ENCODE results near the gene GTF2B. TPM values are rescaled to one million over a fixed set of nuclear protein-coding genes. Genes with fewer than 3 reads are reported as not detected.
"Not testable (repeated sequence)": the region's sequence is repeated elsewhere in the genome, so short reads cannot be mapped to it uniquely, and the experiment has no call there.

GTF2B gene
- total RNA-seq, 2 donors from 2014 or later = 18.6 to 19.9 TPM

DNA sequence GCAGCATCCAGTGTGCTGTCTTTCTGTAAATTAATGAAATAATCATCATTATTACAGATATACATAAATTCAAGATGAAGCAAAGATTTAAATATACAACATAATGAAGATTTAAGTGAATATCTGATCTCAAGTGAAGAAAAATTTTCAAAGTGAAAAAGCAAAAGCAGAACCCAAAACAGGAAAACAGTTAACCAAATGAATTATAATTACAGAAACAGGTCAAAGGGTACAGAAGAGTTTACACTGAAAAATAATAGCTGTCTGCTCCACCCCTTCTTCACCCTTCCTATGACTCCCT is 44.8 kb upstream of the GTF2B start:
- H3K27me3 Mint-ChIP-seq (ENCODE audit: insufficient read depth) = no peaks in the 10 kb centered on the region
- H3K4me3 ChIP-seq (ENCODE audit: low read length) = no peak overlapping the region
- no peak for DNase-seq
- no peak overlapping the region for H3K27ac ChIP-seq (ENCODE audit: low read depth, low read length)
- no peaks in the 10 kb centered on the region for H3K4me1 Mint-ChIP-seq
- no peak overlapping the region for H3K4me3 Mint-ChIP-seq
- TF ChIP-seq, protein P1, sequence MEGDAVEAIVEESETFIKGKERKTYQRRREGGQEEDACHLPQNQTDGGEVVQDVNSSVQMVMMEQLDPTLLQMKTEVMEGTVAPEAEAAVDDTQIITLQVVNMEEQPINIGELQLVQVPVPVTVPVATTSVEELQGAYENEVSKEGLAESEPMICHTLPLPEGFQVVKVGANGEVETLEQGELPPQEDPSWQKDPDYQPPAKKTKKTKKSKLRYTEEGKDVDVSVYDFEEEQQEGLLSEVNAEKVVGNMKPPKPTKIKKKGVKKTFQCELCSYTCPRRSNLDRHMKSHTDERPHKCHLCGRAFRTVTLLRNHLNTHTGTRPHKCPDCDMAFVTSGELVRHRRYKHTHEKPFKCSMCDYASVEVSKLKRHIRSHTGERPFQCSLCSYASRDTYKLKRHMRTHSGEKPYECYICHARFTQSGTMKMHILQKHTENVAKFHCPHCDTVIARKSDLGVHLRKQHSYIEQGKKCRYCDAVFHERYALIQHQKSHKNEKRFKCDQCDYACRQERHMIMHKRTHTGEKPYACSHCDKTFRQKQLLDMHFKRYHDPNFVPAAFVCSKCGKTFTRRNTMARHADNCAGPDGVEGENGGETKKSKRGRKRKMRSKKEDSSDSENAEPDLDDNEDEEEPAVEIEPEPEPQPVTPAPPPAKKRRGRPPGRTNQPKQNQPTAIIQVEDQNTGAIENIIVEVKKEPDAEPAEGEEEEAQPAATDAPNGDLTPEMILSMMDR (conservative IDR thresholded peaks at IDR 0.05) = peak; percentile 43
- no peaks in the 10 kb centered on the region for H3K27me3 ChIP-seq (ENCODE audit: control insufficient read depth, insufficient read depth, low read length, poor library complexity, severe bottlenecking)
- peaks cover 73% of the 10 kb centered on the region for H3K36me3 ChIP-seq (ENCODE audit: control insufficient read depth, insufficient read depth, low read length)
- H3K9me3 Mint-ChIP-seq = no peaks in the 10 kb centered on the region
- peaks cover 67% of the 10 kb centered on the region for H3K36me3 Mint-ChIP-seq (ENCODE audit: low read depth)
- no peak overlapping the region for H3K27ac Mint-ChIP-seq
- peaks cover 6% of the 10 kb centered on the region for H3K9me3 ChIP-seq (ENCODE audit: control insufficient read depth, low read length)
- H3K9ac ChIP-seq (ENCODE audit: extremely low read depth, low read length, poor library complexity, severe bottlenecking) = no peak overlapping the region
- no peaks in the 10 kb centered on the region for H3K4me1 ChIP-seq (ENCODE audit: control insufficient read depth, insufficient read depth, low read length)

DNA sequence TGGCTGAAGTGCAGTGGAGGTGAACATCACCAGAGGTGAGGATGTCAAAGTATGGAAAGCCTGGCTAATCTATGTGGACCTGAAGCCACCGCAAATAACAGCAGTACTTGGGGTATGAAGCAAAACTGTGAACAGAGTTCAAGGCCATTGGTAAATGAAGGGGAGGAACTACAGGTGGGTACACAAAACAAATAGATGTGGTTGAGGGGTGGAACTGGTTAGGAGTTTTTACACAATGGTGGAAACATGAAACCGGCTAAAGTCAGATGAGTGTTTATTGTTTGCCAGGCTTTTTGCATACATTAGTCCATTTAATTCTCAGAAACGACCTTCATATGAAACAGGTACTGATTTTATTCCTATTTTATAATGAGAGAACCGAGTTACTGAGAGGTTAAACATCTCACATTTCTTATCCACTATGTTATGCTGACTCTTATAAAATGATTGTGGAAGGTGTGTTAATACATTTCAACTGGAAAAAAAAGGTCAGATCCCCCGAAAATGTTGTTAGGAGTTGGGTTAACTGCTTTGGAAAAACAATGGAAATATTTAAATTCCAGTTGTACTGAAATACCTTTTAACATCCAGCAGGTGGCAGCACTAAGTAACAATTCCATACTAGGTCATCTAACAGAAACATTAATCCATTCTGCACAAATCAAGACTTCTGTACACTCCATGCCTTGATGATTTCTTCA is 44.3 kb upstream of the GTF2B start:
- H3K27me3 Mint-ChIP-seq (ENCODE audit: insufficient read depth) = no peaks in the 10 kb centered on the region
- H3K4me3 ChIP-seq (ENCODE audit: low read length) = no peak overlapping the region
- H3K4me3 Mint-ChIP-seq = no peak overlapping the region
- peaks cover 68% of the 10 kb centered on the region for H3K36me3 ChIP-seq (ENCODE audit: control insufficient read depth, insufficient read depth, low read length)
- no peak for DNase-seq
- H3K9ac ChIP-seq (ENCODE audit: extremely low read depth, low read length, poor library complexity, severe bottlenecking) = no peak overlapping the region
- peaks cover 6% of the 10 kb centered on the region for H3K9me3 ChIP-seq (ENCODE audit: control insufficient read depth, low read length)
- no peaks in the 10 kb centered on the region for H3K9me3 Mint-ChIP-seq
- H3K27ac ChIP-seq (ENCODE audit: low read depth, low read length) = no peak overlapping the region
- 72 to 100% methylated on average over 1 to 4 of the region's 5 CpGs for WGBS, 2 experiments (ENCODE audit: insufficient coverage in 1 of 2, insufficient read length in 1 of 2)
- H3K36me3 Mint-ChIP-seq (ENCODE audit: low read depth) = peaks cover 63% of the 10 kb centered on the region
- H3K27ac Mint-ChIP-seq = peak overlapping the region; percentile 76
- no peaks in the 10 kb centered on the region for H3K4me1 ChIP-seq (ENCODE audit: control insufficient read depth, insufficient read depth, low read length)
- H3K27me3 ChIP-seq (ENCODE audit: control insufficient read depth, insufficient read depth, low read length, poor library complexity, severe bottlenecking) = no peaks in the 10 kb centered on the region
- TF ChIP-seq, protein P1 (conservative IDR thresholded peaks at IDR 0.05) = peak; percentile 86
- H3K4me1 Mint-ChIP-seq = no peaks in the 10 kb centered on the region

DNA sequence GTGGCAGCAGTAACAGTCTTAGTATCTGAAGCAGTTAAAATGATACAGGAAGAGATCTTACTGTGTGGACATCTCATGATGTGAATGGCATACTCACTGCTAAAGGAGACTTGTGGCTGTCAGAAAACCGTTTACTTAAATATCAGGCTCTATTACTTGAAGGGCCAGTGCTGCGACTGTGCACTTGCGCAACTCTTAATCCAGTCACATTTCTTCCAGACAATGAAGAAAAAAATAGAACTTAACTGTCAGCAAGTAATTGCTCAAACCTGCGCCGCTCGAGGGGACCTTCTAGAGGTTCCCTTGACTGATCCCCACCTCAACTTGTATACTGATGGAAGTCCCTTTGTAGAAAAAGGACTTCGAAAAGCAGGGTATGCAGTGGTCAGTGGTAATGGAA is 38.8 kb upstream of the GTF2B start:
- H3K27ac Mint-ChIP-seq; H3K9me3 ChIP-seq (ENCODE audit: control insufficient read depth, low read length): not testable (repeated sequence)

DNA sequence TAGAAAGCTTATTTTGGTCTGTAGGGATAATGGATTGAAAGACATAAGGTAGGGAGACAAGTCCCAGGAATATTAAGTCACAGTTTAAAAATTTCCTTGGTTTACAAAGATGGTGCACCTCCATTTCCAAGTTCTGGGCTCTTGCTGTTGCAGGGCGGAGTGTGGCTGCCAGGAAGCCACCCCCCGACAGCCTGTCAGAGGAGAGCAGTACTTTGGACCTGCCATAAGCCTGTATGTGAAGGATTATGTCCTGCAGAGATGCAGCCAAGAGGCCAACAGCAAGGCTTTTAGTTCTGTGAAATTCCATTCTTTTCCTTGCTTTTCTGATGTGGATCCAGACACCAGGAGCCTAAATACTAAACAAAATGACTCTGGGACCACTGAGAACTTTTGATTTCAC is 31.9 kb upstream of the GTF2B start:
- no peak for DNase-seq
- H3K4me3 ChIP-seq (ENCODE audit: low read length) = peak overlapping the region; percentile 61
- no peaks in the 10 kb centered on the region for H3K9me3 Mint-ChIP-seq
- H3K9ac ChIP-seq (ENCODE audit: extremely low read depth, low read length, poor library complexity, severe bottlenecking) = no peak overlapping the region
- TF ChIP-seq, protein P1 (conservative IDR thresholded peaks at IDR 0.05) = no peak
- H3K27me3 Mint-ChIP-seq (ENCODE audit: insufficient read depth) = no peaks in the 10 kb centered on the region
- peaks cover 32% of the 10 kb centered on the region for H3K4me1 Mint-ChIP-seq
- H3K4me1 ChIP-seq (ENCODE audit: control insufficient read depth, insufficient read depth, low read length) = no peaks in the 10 kb centered on the region
- peaks cover 62% of the 10 kb centered on the region for H3K36me3 ChIP-seq (ENCODE audit: control insufficient read depth, insufficient read depth, low read length)
- WGBS, 2 experiments (ENCODE audit: insufficient coverage in 1 of 2, insufficient read length in 1 of 2) = 82 to 100% methylated on average over 1 to 2 of the region's 2 CpGs
- H3K9me3 ChIP-seq (ENCODE audit: control insufficient read depth, low read length) = peaks cover 30% of the 10 kb centered on the region
- H3K36me3 Mint-ChIP-seq (ENCODE audit: low read depth) = peaks cover 57% of the 10 kb centered on the region
- peak overlapping the region; percentile 24 for H3K4me3 Mint-ChIP-seq
- no peak overlapping the region for H3K27ac ChIP-seq (ENCODE audit: low read depth, low read length)
- H3K27me3 ChIP-seq (ENCODE audit: control insufficient read depth, insufficient read depth, low read length, poor library complexity, severe bottlenecking) = no peaks in the 10 kb centered on the region
- H3K27ac Mint-ChIP-seq = peak overlapping the region; percentile 58

More for the DNA sequence above, 38.8 kb upstream of the GTF2B start:
- H3K36me3 ChIP-seq (ENCODE audit: control insufficient read depth, insufficient read depth, low read length) = peaks cover 50% of the 10 kb centered on the region
- not testable (repeated sequence) for H3K9me3 Mint-ChIP-seq; H3K27me3 Mint-ChIP-seq (ENCODE audit: insufficient read depth); H3K9ac ChIP-seq (ENCODE audit: extremely low read depth, low read length, poor library complexity, severe bottlenecking); H3K27me3 ChIP-seq (ENCODE audit: control insufficient read depth, insufficient read depth, low read length, poor library complexity, severe bottlenecking); H3K4me3 Mint-ChIP-seq; H3K4me3 ChIP-seq (ENCODE audit: low read length); H3K27ac ChIP-seq (ENCODE audit: low read depth, low read length); DNase-seq; H3K4me1 ChIP-seq (ENCODE audit: control insufficient read depth, insufficient read depth, low read length); H3K4me1 Mint-ChIP-seq
- 95 to 100% methylated on average over 5 to 7 of the region's 7 CpGs for WGBS, 2 experiments (ENCODE audit: insufficient coverage in 1 of 2, insufficient read length in 1 of 2)
- peaks cover 60% of the 10 kb centered on the region for H3K36me3 Mint-ChIP-seq (ENCODE audit: low read depth)
